22Rv1 (cell line): ENCODE data around the gene FOXO1.

Experiments used
- H3K27ac ChIP-seq: fragments of 450-650 bp; 2 replicates; pipeline ENCODE4 v1.5.1; 2017
- CTCF ChIP-seq: fragments of 450-650 bp; IDR thresholded peaks from 2 replicates; pipeline ENCODE4 v1.5.1; 2017; ENCODE audit warnings: mild to moderate bottlenecking
- ZFX ChIP-seq: fragments of 450-650 bp; IDR thresholded peaks from 2 replicates; pipeline ENCODE4 v1.6.1; 2017; ENCODE audit warnings: antibody characterized with exemption, borderline replicate concordance

FOXO1 gene

GRCh38 chr13:40673414-40673813 lies 7.0 kb upstream of the FOXO1 start:
- no peak overlapping the region for H3K27ac ChIP-seq
- no peak for TF ChIP-seq ZFX
- TF ChIP-seq CTCF, result no peak

GRCh38 chr13:40672765-40673397 lies 6.4 kb upstream of the FOXO1 start:
- TF ChIP-seq CTCF (no peak), ZFX (no peak)
- H3K27ac ChIP-seq, result no peak overlapping the region

GRCh38 chr13:40671956-40672764 lies 5.7 kb upstream of the FOXO1 start:
- TF ChIP-seq ZFX (no peak), CTCF (no peak)
- H3K27ac ChIP-seq, result no peak overlapping the region

- TF ChIP-seq ZFX (no peak), CTCF (no peak)
- no peak overlapping the region for H3K27ac ChIP-seq
These were observed 3.9 kb upstream of the FOXO1 start for GRCh38 chr13:40670307-40670706.

GRCh38 chr13:40668335-40668734 lies 1.9 kb upstream of the FOXO1 start:
- H3K27ac ChIP-seq, result no peak overlapping the region

GRCh38 chr13:40667622-40667978 lies 1.2 kb upstream of the FOXO1 start:
- H3K27ac ChIP-seq, result no peak overlapping the region
- TF ChIP-seq CTCF, result no peak
- no peak for TF ChIP-seq ZFX

More at GRCh38 chr13:40668335-40668734, 1.9 kb upstream of the FOXO1 start:
- no peak for TF ChIP-seq ZFX
- TF ChIP-seq CTCF, result no peak

- TF ChIP-seq CTCF, result no peak
- TF ChIP-seq ZFX, result no peak
- H3K27ac ChIP-seq, result no peak overlapping the region
These were observed 636 bp upstream of the FOXO1 start for GRCh38 chr13:40666933-40667621.
